ENCODE measurements around the gene FUBP3. TPM values are rescaled to one million over a fixed set of nuclear protein-coding genes. Genes with fewer than 3 reads are reported as not detected.

FUBP3 gene
- total RNA-seq, 2 donors from 2014 or later, result 25.4 to 47.6 TPM

GRCh38 chr9:130579738-130580463, 524 bp downstream of the FUBP3 start:
- Mint-ChIP-seq H3K4me3 (peak overlapping the region; percentile 91), H3K9me3 (no peaks in the 10 kb centered on the region), H3K27ac (peak overlapping the region; percentile 91), H3K27me3 (no peaks in the 10 kb centered on the region), H3K36me3 (ENCODE audit: low read depth) (peaks cover 25% of the 10 kb centered on the region), H3K4me1 (peaks cover 20% of the 10 kb centered on the region)
- ATAC-seq (replicated peaks), result no peak

DNA sequence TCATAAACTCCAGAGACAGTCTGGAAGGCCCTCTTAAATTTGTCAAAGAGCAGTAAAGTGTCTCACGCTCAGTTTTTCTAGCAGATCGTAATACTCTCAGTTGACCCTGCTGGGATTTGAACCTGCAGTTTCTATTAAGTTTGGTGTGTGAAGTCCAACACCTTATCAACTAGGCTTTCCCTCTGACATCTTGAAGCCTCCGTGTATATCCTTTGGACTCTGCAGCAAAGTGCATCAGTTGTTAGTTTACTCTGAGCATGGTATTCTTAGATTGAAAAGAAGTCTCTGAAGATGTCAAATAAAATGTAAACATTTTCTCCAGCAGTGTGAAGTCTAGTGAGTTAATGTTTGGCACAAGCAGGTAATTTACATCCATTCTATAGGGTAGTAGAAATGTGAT, 2.4 kb downstream of the FUBP3 start:
- H3K4me1 Mint-ChIP-seq, result peaks cover 31% of the 10 kb centered on the region
- peak overlapping the region; percentile 91 for H3K4me3 Mint-ChIP-seq
- peaks cover 35% of the 10 kb centered on the region for H3K36me3 Mint-ChIP-seq (ENCODE audit: low read depth)
- H3K27me3 Mint-ChIP-seq, result no peaks in the 10 kb centered on the region
- H3K27ac Mint-ChIP-seq, result no peak overlapping the region
- ATAC-seq (replicated peaks), result no peak
- no peaks in the 10 kb centered on the region for H3K9me3 Mint-ChIP-seq

DNA sequence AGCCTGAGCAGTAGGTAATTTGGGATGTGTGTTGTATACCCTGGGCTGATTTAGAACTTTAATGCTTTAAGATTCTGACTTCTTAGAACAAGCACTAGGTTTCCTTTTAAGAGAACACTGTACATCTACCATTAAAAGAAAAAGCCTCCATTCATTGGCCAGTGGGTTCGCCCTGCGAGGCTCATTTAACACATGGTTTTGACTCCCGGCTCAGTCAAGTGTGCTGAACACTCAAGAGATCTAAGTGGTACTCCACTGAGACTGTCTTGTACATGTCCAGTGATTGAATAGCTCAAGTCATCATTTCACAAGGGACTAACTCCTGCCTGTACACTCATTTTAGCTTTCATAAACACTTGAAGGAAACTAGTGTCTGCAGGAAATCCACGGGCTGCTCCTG, 3.9 kb downstream of the FUBP3 start:
- Mint-ChIP-seq H3K36me3 (ENCODE audit: low read depth) (peaks cover 35% of the 10 kb centered on the region), H3K4me3 (no peak overlapping the region)

DNA sequence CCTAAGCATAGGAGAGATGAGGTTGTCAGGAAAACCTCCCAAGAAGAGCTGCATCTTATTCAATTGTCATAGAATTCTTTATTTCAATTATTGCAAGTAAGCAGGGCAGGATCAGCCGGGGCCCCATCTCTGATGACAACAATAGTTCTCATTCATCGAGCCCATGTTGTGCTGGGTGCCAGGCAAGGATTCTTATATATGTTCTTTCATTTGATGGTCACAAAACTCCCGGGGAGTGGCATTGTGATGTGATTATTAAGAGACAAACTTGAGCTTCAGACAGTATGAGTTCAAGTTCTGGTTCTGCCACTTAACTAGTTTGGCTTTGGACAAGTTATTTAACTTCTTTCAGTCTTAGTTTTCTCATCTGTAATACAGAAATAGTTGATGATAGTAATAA, 8.5 kb downstream of the FUBP3 start:
- ATAC-seq (replicated peaks), result no peak
- H3K36me3 Mint-ChIP-seq (ENCODE audit: low read depth), result peaks cover 26% of the 10 kb centered on the region
- H3K27me3 Mint-ChIP-seq, result no peaks in the 10 kb centered on the region
- H3K9me3 Mint-ChIP-seq, result no peaks in the 10 kb centered on the region
- H3K27ac Mint-ChIP-seq, result peak overlapping the region; percentile 50
- H3K4me1 Mint-ChIP-seq, result peaks cover 15% of the 10 kb centered on the region
- no peak overlapping the region for H3K4me3 Mint-ChIP-seq

More for the DNA sequence above, 3.9 kb downstream of the FUBP3 start:
- H3K9me3 Mint-ChIP-seq, result no peaks in the 10 kb centered on the region
- no peak overlapping the region for H3K27ac Mint-ChIP-seq
- H3K4me1 Mint-ChIP-seq, result peaks cover 32% of the 10 kb centered on the region
- H3K27me3 Mint-ChIP-seq, result no peaks in the 10 kb centered on the region
- ATAC-seq (replicated peaks), result no peak

GRCh38 chr9:130588416-130588815, 9.0 kb downstream of the FUBP3 start:
- no peaks in the 10 kb centered on the region for H3K27me3 Mint-ChIP-seq
- no peak for ATAC-seq (replicated peaks)
- H3K36me3 Mint-ChIP-seq (ENCODE audit: low read depth), result peaks cover 30% of the 10 kb centered on the region
- H3K4me1 Mint-ChIP-seq, result peaks cover 18% of the 10 kb centered on the region
- H3K4me3 Mint-ChIP-seq, result no peak overlapping the region
- H3K27ac Mint-ChIP-seq, result peak overlapping the region; percentile 50
- H3K9me3 Mint-ChIP-seq, result no peaks in the 10 kb centered on the region

GRCh38 chr9:130589754-130590153, 10.4 kb downstream of the FUBP3 start:
- Mint-ChIP-seq H3K9me3 (no peaks in the 10 kb centered on the region), H3K4me1 (peaks cover 20% of the 10 kb centered on the region), H3K27me3 (no peaks in the 10 kb centered on the region), H3K27ac (no peak overlapping the region), H3K4me3 (no peak overlapping the region), H3K36me3 (ENCODE audit: low read depth) (peaks cover 38% of the 10 kb centered on the region)
- ATAC-seq (replicated peaks), result no peak

- no peak overlapping the region for H3K27ac Mint-ChIP-seq
- no peak for ATAC-seq (replicated peaks)
- peaks cover 17% of the 10 kb centered on the region for H3K4me1 Mint-ChIP-seq
- H3K9me3 Mint-ChIP-seq, result no peaks in the 10 kb centered on the region
- H3K27me3 Mint-ChIP-seq, result no peaks in the 10 kb centered on the region
- no peak overlapping the region for H3K4me3 Mint-ChIP-seq
- peaks cover 39% of the 10 kb centered on the region for H3K36me3 Mint-ChIP-seq (ENCODE audit: low read depth)
Measured at GRCh38 chr9:130590305-130590704, 10.9 kb downstream of the FUBP3 start.

DNA sequence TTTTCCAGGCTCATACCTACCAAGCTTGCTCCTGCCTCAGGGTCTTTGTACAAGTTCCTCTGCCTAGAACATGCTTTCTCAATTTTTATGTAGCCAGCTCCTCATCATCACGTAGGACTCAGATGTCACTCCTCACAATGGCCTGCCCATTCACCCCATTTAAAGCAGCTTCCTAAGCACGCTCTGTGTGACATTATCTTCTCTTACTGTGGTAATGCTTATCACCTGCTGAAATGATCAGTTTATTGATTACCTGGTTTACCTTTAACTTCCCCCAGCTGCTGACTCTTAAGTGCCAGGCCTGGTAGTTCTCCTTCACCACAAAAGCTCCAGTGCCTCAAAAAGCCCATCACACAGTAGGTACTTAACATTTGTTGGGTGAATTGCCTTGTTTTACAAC, 13.6 kb downstream of the FUBP3 start:
- Mint-ChIP-seq H3K9me3 (no peaks in the 10 kb centered on the region), H3K27ac (peak overlapping the region; percentile 30), H3K4me3 (no peak overlapping the region), H3K4me1 (peaks cover 8% of the 10 kb centered on the region), H3K27me3 (no peaks in the 10 kb centered on the region), H3K36me3 (ENCODE audit: low read depth) (peaks cover 59% of the 10 kb centered on the region)
- ATAC-seq (replicated peaks), result no peak

DNA sequence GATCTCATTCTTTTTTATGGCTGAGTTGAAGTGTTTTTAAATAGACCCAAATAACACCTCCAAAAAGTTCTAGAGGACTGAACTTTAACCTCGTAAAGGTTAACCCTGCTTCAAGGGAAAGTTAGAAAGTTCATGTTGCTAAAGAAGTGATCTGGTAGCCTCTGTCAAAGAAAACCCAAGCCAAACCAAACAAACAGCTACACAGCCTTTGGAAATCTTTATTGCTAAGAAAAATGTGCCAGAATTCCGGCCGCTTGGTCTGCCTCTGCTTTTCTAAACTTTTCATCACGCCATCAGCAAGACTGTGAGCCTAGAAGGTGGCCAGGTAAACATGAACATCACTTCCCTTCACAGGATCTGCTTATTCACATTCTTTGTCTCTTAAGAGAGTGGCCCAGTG, 17.9 kb downstream of the FUBP3 start:
- H3K4me3 Mint-ChIP-seq, result no peak overlapping the region
- no peak overlapping the region for H3K27ac Mint-ChIP-seq
- no peaks in the 10 kb centered on the region for H3K9me3 Mint-ChIP-seq
- H3K36me3 Mint-ChIP-seq (ENCODE audit: low read depth), result peaks cover 76% of the 10 kb centered on the region
- peaks cover 8% of the 10 kb centered on the region for H3K4me1 Mint-ChIP-seq
- H3K27me3 Mint-ChIP-seq, result no peaks in the 10 kb centered on the region
- no peak for ATAC-seq (replicated peaks)

GRCh38 chr9:130598188-130598587, 18.8 kb downstream of the FUBP3 start:
- peaks cover 78% of the 10 kb centered on the region for H3K36me3 Mint-ChIP-seq (ENCODE audit: low read depth)
- H3K9me3 Mint-ChIP-seq, result no peaks in the 10 kb centered on the region
- ATAC-seq (replicated peaks), result no peak
- no peaks in the 10 kb centered on the region for H3K27me3 Mint-ChIP-seq
- H3K27ac Mint-ChIP-seq, result no peak overlapping the region
- H3K4me1 Mint-ChIP-seq, result peaks cover 8% of the 10 kb centered on the region
- H3K4me3 Mint-ChIP-seq, result no peak overlapping the region

GRCh38 chr9:130599625-130600024, 20.2 kb downstream of the FUBP3 start:
- Mint-ChIP-seq H3K9me3 (no peaks in the 10 kb centered on the region), H3K27ac (no peak overlapping the region), H3K4me1 (peaks cover 4% of the 10 kb centered on the region), H3K36me3 (ENCODE audit: low read depth) (peaks cover 77% of the 10 kb centered on the region), H3K27me3 (no peaks in the 10 kb centered on the region), H3K4me3 (no peak overlapping the region)
- no peak for ATAC-seq (replicated peaks)

- H3K9me3 Mint-ChIP-seq, result no peaks in the 10 kb centered on the region
- H3K4me1 Mint-ChIP-seq, result peaks cover 4% of the 10 kb centered on the region
- H3K36me3 Mint-ChIP-seq (ENCODE audit: low read depth), result peaks cover 70% of the 10 kb centered on the region
- no peak overlapping the region for H3K4me3 Mint-ChIP-seq
- no peak for ATAC-seq (replicated peaks)
- H3K27me3 Mint-ChIP-seq, result no peaks in the 10 kb centered on the region
- H3K27ac Mint-ChIP-seq, result no peak overlapping the region
Measured at GRCh38 chr9:130601100-130601499, 21.7 kb downstream of the FUBP3 start.

GRCh38 chr9:130604295-130604694, 24.9 kb downstream of the FUBP3 start:
- no peaks in the 10 kb centered on the region for H3K27me3 Mint-ChIP-seq
- peaks cover 4% of the 10 kb centered on the region for H3K4me1 Mint-ChIP-seq
- no peak overlapping the region for H3K27ac Mint-ChIP-seq
- H3K4me3 Mint-ChIP-seq, result no peak overlapping the region
- peaks cover 62% of the 10 kb centered on the region for H3K36me3 Mint-ChIP-seq (ENCODE audit: low read depth)
- no peak for ATAC-seq (replicated peaks)
- H3K9me3 Mint-ChIP-seq, result no peaks in the 10 kb centered on the region

DNA sequence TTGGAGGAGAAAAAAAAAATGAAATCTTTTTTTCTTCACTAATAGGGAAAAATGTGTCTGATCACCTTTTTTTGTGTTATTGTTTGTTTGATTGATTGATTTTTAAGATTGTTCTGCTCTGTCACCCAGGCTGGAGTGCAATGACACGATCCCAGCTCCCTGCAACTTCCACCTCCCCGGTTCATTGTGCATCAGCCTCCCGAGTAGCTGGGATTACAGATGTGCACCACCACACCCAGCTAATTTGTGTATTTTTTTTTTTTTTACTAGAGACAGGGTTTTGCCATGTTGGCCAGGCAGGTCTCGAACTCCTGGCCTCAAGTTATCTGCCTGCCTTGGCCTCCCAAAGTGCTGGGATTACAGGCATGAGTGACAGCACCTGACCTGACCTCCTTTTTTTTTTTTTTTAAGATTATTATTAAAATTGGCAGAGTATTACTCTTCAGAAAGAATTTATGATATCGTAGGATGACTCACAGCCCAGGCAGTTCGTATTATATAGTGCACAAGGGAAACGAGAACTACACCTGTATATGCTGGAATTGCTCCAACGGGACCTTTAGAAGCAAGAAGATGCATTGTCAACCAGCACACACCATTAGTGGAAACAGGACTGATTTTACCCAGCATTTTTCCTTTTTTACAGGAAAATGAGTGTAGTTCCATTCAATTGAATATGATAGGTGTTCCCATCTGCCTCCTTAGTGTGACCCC, 27.7 kb downstream of the FUBP3 start:
- no peaks in the 10 kb centered on the region for H3K27me3 Mint-ChIP-seq
- H3K27ac Mint-ChIP-seq, result no peak overlapping the region
- no peak overlapping the region for H3K4me3 Mint-ChIP-seq
- no peaks in the 10 kb centered on the region for H3K9me3 Mint-ChIP-seq
- no peaks in the 10 kb centered on the region for H3K4me1 Mint-ChIP-seq
- no peak for ATAC-seq (replicated peaks)
- peaks cover 68% of the 10 kb centered on the region for H3K36me3 Mint-ChIP-seq (ENCODE audit: low read depth)
